SJCRH30 (cell line): Measurements from ENCODE around the gene ATG10. TPM values are rescaled to one million over a fixed set of nuclear protein-coding genes. Genes with fewer than 3 reads are reported as not detected.
"Not testable (repeated sequence)": the region's sequence is repeated elsewhere in the genome, so short reads cannot be mapped to it uniquely, and the experiment has no call there.

ENCODE experiments used
- DNase-seq, 2 experiments: peaks; one replicate each; pipeline ENCODE4 v3.0.0-alpha.2; 2015 to 2020
- H3K27ac ChIP-seq: fragments of 250-450 bp; sonication (Bioruptor Pico); 2 replicates; pipeline ENCODE4 v1.5.1; 2020; ENCODE audit warnings: mild to moderate bottlenecking, moderate library complexity
- H3K27me3 ChIP-seq: fragments of 250-450 bp; sonication (Bioruptor Pico); 2 replicates; pipeline ENCODE4 v1.5.1; 2020; ENCODE audit warnings: mild to moderate bottlenecking, moderate library complexity
- H3K36me3 ChIP-seq: fragments of 250-450 bp; sonication (Bioruptor Pico); 2 replicates; pipeline ENCODE4 v1.5.1; 2020; ENCODE audit warnings: mild to moderate bottlenecking, moderate library complexity
- H3K4me1 ChIP-seq: fragments of 250-450 bp; sonication (Bioruptor Pico); 2 replicates; pipeline ENCODE4 v1.5.1; 2020; ENCODE audit warnings: mild to moderate bottlenecking, moderate library complexity
- H3K4me3 ChIP-seq: fragments of 250-450 bp; sonication (Bioruptor Pico); 2 replicates; pipeline ENCODE4 v1.5.1; 2020; ENCODE audit warnings: mild to moderate bottlenecking, moderate library complexity
- H3K9me3 ChIP-seq: fragments of 250-450 bp; sonication (Bioruptor Pico); replicated peaks from 2 replicates; pipeline ENCODE4 v1.5.1; 2020; ENCODE audit warnings: mild to moderate bottlenecking, moderate library complexity
- total RNA-seq: library from RNA; depleted of rRNA; stranded (reverse); fragments of >200 nt; shearing (Covaris generic); gene quantifications from 2 replicates; pipeline ENCODE4 v1.2.3, GENCODE V29; 2014; rRNA removed

Gene ATG10
- total RNA-seq: 12.1 and 13.1 TPM in 2 replicates

GRCh38 chr5:81971712-81972491 is at the start of gene ATG10:
TSS of gene ATG10 (plus strand) at chr5:81972023. CDS start at chr5:81987571, 15,548 bp downstream.
- Histone ChIP-seq H3K9me3 (no peaks in the 10 kb centered on the region), H3K36me3 (no peaks in the 10 kb centered on the region)

DNA sequence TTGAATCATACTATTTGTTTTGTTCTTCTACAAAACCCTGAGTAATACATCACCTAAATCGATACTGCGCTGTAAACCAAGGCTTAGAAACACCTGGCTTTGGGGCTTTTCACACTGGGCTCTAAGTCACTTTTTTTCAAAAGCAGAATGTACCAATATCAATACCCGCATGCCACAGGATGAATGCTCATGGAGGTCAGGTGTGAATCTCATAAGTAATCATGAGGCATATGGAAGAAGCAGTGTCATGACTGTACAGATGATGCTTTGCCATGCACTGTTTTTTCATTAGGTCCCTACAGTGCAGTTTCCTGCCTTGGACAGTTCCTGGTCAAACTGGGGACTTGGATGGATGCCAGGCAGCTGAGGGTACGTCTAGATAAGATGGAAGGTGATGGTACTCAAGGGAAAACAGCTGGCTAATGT is 49.0 kb upstream of the ATG10 start:
- Histone ChIP-seq H3K4me1 (no peaks in the 10 kb centered on the region), H3K27me3 (no peaks in the 10 kb centered on the region), H3K36me3 (no peaks in the 10 kb centered on the region), H3K27ac (no peak overlapping the region), H3K4me3 (no peak overlapping the region), H3K9me3 (no peaks in the 10 kb centered on the region)
- peak; percentile 37 to 54 for DNase-seq

More at GRCh38 chr5:81971712-81972491, at the start of gene ATG10:
- DNase-seq: peak; percentile 96 to 97
- peak within 1 kb of the TSS; percentile 97 for H3K27ac ChIP-seq
- H3K4me3 ChIP-seq: peak within 1 kb of the TSS; percentile 77
- H3K27me3 ChIP-seq: no peaks in the 10 kb centered on the region
- H3K4me1 ChIP-seq: peaks cover 7% of the 10 kb centered on the region

- DNase-seq: no peak
- no peak overlapping the region for H3K4me3 ChIP-seq
- H3K4me1 ChIP-seq: no peaks in the 10 kb centered on the region
- no peak overlapping the region for H3K27ac ChIP-seq
- H3K36me3 ChIP-seq: no peaks in the 10 kb centered on the region
- H3K9me3 ChIP-seq: no peaks in the 10 kb centered on the region
- no peaks in the 10 kb centered on the region for H3K27me3 ChIP-seq
Measured at GRCh38 chr5:81924442-81924841, 47.4 kb upstream of the ATG10 start.

DNA sequence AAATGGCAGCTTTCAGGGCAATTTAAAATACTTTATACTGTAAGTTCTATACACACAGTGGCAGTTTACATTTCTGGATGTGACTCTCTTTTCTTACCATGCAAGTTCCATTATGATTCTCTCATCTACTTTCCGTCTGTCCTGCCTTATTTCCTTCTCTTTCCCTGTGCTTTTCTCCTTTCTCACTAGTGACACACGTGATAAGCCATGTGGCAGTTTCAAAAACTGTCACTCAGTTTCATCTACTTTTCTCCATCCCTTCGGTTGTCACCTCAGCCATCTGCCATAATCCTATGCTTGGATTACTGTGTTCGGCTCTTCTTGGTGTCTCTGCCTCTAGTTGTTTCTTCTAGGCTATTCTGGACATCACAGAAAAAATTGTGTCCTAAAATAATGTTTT is 46.8 kb upstream of the ATG10 start:
- no peak for DNase-seq
- no peak overlapping the region for H3K4me3 ChIP-seq
- no peaks in the 10 kb centered on the region for H3K9me3 ChIP-seq
- H3K27me3 ChIP-seq: no peaks in the 10 kb centered on the region
- H3K4me1 ChIP-seq: no peaks in the 10 kb centered on the region
- no peak overlapping the region for H3K27ac ChIP-seq
- H3K36me3 ChIP-seq: no peaks in the 10 kb centered on the region

DNA sequence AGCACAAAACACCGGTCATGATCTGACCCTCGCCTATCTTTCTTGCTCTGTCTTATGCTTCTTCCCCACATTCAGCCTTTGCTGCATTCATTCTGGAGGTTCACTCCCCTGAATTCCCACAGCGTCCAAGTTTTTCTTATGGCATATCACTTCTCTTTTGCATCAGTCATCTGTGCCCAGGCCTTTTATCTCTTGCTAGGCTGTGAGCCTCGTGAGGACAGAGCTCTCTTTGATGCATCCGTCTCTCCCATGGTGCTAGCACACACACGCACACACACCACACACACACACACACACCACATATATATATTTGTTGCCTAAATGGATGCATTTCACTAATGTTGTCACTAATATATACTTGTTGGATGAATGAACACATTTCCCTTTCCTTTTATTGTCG is 45.8 kb upstream of the ATG10 start:
- no peaks in the 10 kb centered on the region for H3K4me1 ChIP-seq
- no peaks in the 10 kb centered on the region for H3K36me3 ChIP-seq
- no peaks in the 10 kb centered on the region for H3K27me3 ChIP-seq
- H3K27ac ChIP-seq: no peak overlapping the region
- no peak for DNase-seq
- no peak overlapping the region for H3K4me3 ChIP-seq
- H3K9me3 ChIP-seq: no peaks in the 10 kb centered on the region

GRCh38 chr5:81936066-81936465 is 35.8 kb upstream of the ATG10 start:
- Histone ChIP-seq H3K27ac (no peak overlapping the region), H3K36me3 (no peaks in the 10 kb centered on the region)

GRCh38 chr5:81936750-81937149 is 35.1 kb upstream of the ATG10 start:
- DNase-seq: no peak
- 0 out of 2 replicates have a peak, but pooled peaks cover 3% of the 10 kb centered on the region for H3K9me3 ChIP-seq
- H3K27ac ChIP-seq: no peak overlapping the region
- H3K27me3 ChIP-seq: no peaks in the 10 kb centered on the region
- no peaks in the 10 kb centered on the region for H3K4me1 ChIP-seq
- no peak overlapping the region for H3K4me3 ChIP-seq
- H3K36me3 ChIP-seq: no peaks in the 10 kb centered on the region

More at GRCh38 chr5:81936066-81936465, 35.8 kb upstream of the ATG10 start:
- H3K9me3 ChIP-seq: 0 out of 2 replicates have a peak, but pooled peaks cover 3% of the 10 kb centered on the region
- H3K4me3 ChIP-seq: no peak overlapping the region
- no peak for DNase-seq
- H3K27me3 ChIP-seq: no peaks in the 10 kb centered on the region
- H3K4me1 ChIP-seq: no peaks in the 10 kb centered on the region

DNA sequence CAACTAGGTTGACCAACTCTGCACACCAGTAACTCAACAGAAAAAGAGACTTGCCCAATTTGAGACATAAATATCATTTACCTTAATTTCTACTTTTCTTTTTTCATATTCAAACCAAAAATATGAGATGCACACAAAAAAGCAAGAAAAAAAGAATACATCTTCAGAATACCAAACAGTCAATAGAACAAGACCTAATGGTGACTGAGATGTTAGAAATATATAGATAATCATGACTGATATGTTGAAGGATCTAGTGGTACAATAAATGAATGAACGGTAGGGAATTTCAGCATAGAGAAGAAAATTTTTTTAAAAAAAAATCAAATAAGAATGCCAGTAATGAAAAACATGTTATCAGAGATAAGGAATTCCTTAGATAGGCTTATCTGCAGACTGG is 29.1 kb upstream of the ATG10 start:
- Histone ChIP-seq H3K27ac (no peak overlapping the region), H3K4me1 (no peaks in the 10 kb centered on the region), H3K27me3 (no peaks in the 10 kb centered on the region), H3K4me3 (no peak overlapping the region), H3K36me3 (0 out of 2 replicates have a peak, but pooled peaks cover 2% of the 10 kb centered on the region), H3K9me3 (0 out of 2 replicates have a peak, but pooled peaks cover 7% of the 10 kb centered on the region)
- no peak for DNase-seq

DNA sequence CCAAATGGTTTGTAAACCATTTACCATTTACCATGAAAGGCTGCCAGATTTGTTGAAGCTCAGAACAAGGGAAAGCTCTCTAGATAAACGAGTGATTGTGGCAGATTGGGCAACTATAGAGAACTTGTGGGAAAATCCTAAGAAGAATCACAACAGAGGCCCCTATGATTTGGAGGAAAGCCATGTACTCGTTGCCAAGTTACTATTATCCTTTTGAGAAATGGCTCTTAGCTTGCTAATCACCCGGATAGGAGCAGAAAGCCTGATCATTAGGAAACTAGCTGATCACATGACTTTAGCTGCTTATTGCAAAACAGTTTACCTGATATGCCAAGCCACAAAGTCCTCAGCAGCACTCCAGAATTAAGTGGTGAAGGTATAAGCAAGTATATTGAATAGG is 23.5 kb upstream of the ATG10 start:
- Histone ChIP-seq H3K4me3 (no peak overlapping the region), H3K4me1 (no peaks in the 10 kb centered on the region), H3K9me3 (no peaks in the 10 kb centered on the region), H3K27me3 (no peaks in the 10 kb centered on the region), H3K36me3 (no peaks in the 10 kb centered on the region), H3K27ac (no peak overlapping the region)
- DNase-seq: no peak

DNA sequence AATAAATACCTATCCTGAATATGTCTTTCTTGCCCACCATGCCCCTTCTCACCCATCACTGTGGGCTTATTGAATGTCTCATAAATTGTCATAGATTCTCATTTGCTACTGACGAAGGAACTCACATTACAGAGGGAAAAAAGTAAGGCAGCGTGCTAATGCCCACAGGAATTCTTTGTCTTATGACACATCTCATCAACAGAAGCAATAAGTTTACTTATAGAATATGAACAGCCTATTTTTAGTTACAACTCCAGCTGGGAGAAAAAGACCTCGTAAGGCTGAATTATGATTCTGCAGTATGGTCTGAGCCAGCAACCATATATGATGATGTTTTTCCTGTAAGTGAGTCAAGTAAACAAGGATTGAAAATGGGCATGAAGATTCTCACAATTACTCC is 22.4 kb upstream of the ATG10 start:
- DNase-seq: no peak
- Histone ChIP-seq H3K36me3 (no peaks in the 10 kb centered on the region), H3K4me1 (no peaks in the 10 kb centered on the region), H3K4me3 (no peak overlapping the region), H3K27ac (no peak overlapping the region), H3K27me3 (no peaks in the 10 kb centered on the region), H3K9me3 (no peaks in the 10 kb centered on the region)

- no peaks in the 10 kb centered on the region for H3K4me1 ChIP-seq
Measured at GRCh38 chr5:81950996-81951395, 20.8 kb upstream of the ATG10 start.

DNA sequence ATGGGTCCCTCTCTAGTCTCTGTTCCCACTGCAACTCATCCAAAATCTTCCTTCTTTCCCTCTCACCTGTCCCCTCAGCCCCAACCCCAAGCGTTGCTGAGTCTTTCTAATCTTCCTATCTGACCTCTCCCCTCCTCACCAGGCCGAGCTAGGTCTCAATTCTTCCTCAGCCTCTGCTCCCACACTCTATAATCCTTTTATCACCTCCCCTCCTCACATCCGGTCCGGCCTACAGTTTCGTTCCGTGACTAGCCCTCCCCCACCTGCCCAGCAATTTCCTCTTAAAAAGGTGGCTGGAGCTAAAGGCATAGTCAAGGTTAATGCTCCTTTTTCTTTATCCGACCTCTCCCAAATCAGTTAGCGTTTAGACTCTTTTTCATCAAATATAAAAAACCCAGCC is 17.0 kb upstream of the ATG10 start:
- H3K4me1 ChIP-seq, DNase-seq, H3K27ac ChIP-seq, H3K9me3 ChIP-seq, H3K27me3 ChIP-seq, H3K36me3 ChIP-seq, H3K4me3 ChIP-seq: not testable (repeated sequence)

More at GRCh38 chr5:81950996-81951395, 20.8 kb upstream of the ATG10 start:
- DNase-seq: no peak
- no peaks in the 10 kb centered on the region for H3K27me3 ChIP-seq
- H3K36me3 ChIP-seq: no peaks in the 10 kb centered on the region
- no peaks in the 10 kb centered on the region for H3K9me3 ChIP-seq
- H3K4me3 ChIP-seq: no peak overlapping the region
- H3K27ac ChIP-seq: no peak overlapping the region

DNA sequence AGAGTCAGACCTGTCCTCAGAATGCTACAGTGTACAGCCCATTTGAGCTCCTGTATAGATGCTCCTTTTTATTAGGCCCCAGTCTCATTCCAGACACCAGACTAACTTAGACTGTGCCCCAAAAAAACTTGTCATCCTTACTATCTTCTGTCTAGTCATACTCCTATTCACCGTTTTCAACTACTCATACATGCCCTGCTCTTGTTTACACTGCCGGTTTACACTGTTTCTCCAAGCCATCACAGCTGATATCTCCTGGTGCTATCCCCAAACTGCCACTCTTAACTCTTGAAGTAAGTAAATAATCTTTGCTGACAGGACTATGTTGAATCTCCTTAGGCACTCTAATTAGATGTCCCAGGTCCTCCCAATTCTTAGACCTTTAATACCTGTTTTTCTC is 13.7 kb upstream of the ATG10 start:
- not testable (repeated sequence) for H3K36me3 ChIP-seq, H3K4me3 ChIP-seq, H3K27me3 ChIP-seq, H3K27ac ChIP-seq, H3K9me3 ChIP-seq, H3K4me1 ChIP-seq, DNase-seq

DNA sequence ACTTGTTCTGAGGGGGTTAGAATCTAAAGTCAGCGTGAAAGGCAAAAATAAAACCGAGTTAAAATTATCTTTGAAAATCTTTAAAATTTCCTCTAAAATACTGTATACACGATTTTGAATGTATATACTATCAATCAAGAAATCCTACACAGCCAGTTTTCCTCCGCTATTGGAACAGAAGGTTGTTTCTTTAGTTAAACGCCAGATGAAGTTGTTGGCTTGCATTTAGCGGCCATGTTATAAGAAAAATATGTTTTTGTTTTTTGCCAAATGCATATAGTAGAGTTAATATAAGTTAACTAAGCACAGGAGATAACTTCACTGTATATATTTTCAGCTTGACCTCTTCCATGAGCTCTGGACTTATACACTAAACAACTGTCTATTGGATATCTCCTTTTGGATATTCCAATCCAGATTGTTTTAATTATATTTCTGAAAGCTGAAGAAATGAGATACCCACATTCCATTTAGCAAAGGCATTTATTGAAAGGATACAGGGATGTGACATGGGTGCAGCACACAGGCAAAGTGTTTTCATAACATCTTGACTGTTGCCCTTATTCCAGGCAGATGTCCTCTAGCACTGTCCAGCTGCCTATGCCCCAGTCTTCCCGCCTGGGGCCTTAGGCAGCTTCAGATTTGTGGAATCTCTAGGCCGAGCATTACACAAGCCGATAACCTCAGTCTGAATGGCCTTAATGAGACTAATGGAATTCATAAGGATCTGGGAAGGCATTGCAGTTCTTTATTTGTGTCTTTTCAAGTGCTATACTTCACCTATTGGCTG is 10.0 kb upstream of the ATG10 start:
- DNase-seq: no peak
- Histone ChIP-seq H3K9me3 (no peaks in the 10 kb centered on the region), H3K27me3 (no peaks in the 10 kb centered on the region; the same call in 1 of the 2 replicates), H3K36me3 (no peaks in the 10 kb centered on the region), H3K4me1 (no peaks in the 10 kb centered on the region), H3K4me3 (no peak overlapping the region), H3K27ac (no peak overlapping the region)

DNA sequence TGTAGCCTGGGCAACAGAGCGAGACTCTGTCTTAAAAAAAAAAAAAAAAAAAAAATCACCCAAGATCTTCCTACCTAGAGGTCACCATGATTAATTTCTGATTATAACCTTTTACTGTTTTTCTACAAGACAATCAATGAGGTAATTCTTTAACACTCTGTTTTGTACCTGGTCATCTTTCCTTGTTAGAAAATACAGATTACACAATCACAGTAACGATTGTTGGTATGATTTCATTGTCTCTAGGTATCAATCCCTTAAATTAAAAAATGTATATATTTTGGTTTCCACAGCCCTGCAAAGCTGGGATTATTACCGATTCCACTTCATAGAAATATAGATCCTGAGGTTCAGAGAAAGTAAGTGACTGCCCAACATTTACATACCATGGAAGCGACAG is 8.3 kb upstream of the ATG10 start:
- DNase-seq: no peak
- H3K27ac ChIP-seq: no peak overlapping the region
- H3K4me3 ChIP-seq: no peak overlapping the region
- H3K9me3 ChIP-seq: no peaks in the 10 kb centered on the region
- H3K27me3 ChIP-seq: no peaks in the 10 kb centered on the region; the same call in 1 of the 2 replicates
- no peaks in the 10 kb centered on the region for H3K36me3 ChIP-seq
- no peaks in the 10 kb centered on the region for H3K4me1 ChIP-seq
